GDM1 (cell line): Measurements from ENCODE around the gene DIS3.
"Not testable (repeated sequence)": the region's sequence is repeated elsewhere in the genome, so short reads cannot be mapped to it uniquely, and the experiment has no call there.

Source experiments
- DNase-seq: peaks from one replicate; lab custom pipeline; 2025; lab: John Stamatoyannopoulos, UW

The DIS3 gene

DNA sequence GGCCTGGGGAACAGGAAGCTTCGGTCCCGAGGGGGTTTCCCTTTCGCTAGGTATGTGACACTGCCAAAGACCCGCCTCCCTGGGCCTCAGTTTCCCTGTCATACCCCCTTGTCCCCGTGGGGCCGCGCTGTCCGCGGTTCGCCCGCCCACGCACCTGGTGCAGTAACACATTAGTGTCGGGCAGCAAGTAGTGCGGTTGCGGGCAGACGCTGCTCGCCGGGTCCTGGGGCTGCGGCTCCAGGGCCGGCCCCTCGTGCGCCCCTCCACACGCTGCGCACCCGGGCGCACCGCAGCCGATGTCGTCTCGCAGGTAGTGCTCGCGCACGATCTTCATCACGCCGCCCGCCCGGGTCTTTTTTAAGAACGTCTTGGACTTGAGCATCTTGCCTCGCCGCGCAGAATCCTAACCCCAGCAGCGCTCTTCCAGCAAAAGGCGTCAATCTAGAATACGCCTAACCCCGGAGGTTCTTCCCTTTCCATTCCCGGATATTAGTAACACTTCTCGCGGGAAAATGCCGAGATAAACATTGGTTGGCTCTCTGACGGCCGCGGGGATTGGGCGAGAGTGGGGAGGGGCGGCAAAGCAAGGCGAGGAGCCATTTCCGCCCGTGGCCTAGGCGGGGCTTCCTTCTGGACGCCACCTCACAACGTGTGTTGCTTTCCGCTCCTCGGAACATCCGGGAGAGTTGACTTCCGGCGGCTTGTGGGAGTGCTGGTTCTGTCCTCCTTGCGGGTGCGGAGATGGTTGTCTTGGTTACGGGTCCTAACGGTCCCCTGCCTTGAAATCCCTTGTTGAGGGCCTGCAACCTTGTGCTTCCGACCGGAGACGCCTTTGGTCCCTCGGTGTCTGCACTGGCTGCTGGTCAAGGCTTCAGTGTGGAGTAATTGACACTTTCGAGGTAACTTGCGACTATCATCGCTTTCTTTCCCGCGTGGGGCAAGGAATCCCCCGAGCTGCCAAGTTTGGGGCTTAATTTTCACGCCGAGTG lies at the start of gene DIS3, which contains the start of gene PIBF1:
TSS of gene DIS3 (minus strand) at position 450 of the 989 bp plus-strand sequence. CDS start at position 382, 68 bp downstream.
TSS of gene PIBF1 (plus strand) at position 683 of the 989 bp plus-strand sequence. CDS start 1,337 bp downstream, outside the sequence.
- DNase-seq, result peak; percentile 98

DNA sequence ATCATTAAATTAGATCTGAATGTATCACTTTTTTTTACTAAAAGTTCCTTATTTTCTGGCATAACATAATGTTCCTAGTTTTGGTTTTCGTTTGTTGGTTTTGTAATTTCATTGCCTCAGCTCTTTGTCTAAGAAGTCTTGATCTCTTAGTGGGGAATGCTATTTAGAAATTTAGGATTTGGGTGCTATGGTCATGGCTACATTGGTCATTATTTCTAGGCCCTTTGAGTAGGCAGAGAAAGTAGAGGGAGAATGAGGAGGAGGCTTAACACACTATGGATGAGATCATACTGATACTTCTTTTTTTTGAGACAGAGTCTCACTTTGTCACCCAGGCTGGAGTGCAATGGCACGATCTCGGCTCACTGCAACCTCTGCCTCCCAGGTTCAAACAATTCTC lies 42.0 kb upstream of the DIS3 start:
- no peak for DNase-seq

- DNase-seq, result no peak
Observed at GRCh38 chr13:72823081-72823480, 41.4 kb upstream of the DIS3 start.

GRCh38 chr13:72820898-72821279 lies 39.2 kb upstream of the DIS3 start:
- DNase-seq, result no peak

DNA sequence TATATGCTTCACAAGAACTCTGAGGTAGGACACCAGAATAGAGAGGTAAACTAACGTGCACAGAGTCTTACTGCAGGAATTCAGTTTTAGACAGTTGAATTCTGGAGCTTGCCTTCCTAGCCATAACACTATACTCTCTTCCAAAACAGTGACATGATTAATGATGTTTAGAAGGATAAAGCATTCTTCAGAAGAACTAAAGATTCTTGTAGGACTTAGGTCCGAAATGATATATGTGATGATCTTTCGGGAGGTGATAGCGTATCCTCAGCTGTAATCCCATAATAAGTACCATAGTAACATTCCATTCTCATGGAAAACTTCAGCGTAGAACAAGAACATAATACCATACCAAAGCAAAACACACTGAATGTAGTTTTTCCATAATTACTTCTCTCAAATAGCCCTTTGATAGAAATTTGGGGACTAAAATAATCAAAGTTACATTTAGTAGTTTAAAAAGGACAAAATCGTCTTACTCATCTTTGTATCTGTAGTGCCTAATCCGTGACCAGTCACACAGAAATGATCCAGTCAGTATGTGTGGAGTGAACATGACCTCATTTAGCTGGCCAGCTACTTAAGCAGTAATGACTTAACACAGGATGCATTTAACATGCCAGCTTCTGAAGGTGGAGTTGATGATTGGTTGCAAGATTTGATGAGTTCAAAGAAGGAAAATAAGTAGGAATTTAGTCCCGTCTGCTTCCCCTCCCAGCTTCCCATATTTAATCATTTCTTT lies 38.6 kb upstream of the DIS3 start:
- DNase-seq, result no peak

- DNase-seq, result no peak
Observed at GRCh38 chr13:72808917-72809500, 27.3 kb upstream of the DIS3 start.

GRCh38 chr13:72806514-72806913 lies 24.8 kb upstream of the DIS3 start:
- DNase-seq, result not testable (repeated sequence)

GRCh38 chr13:72805676-72806346 lies 24.1 kb upstream of the DIS3 start:
- no peak for DNase-seq

GRCh38 chr13:72804301-72804700 lies 22.6 kb upstream of the DIS3 start:
- no peak for DNase-seq

- no peak for DNase-seq
Observed at GRCh38 chr13:72798817-72799216, 17.1 kb upstream of the DIS3 start.

DNA sequence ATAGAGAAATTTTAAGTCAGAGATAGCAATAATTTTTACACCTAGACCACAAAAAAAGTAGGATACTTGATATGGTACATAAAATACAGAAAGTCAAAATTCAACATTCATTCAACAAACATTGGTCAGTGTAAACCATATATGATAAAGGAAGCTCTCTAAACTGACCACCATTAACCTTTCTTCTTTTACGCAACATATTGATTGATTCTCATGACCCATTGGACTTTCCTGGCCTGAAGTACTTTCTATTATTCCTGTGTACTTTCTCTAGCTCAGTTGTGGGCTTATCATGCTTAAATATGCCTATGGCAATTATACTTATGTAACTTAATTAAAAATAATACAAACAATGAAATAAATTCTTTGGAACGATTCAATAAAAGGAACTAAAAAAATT lies 10.9 kb upstream of the DIS3 start:
- DNase-seq, result no peak

DNA sequence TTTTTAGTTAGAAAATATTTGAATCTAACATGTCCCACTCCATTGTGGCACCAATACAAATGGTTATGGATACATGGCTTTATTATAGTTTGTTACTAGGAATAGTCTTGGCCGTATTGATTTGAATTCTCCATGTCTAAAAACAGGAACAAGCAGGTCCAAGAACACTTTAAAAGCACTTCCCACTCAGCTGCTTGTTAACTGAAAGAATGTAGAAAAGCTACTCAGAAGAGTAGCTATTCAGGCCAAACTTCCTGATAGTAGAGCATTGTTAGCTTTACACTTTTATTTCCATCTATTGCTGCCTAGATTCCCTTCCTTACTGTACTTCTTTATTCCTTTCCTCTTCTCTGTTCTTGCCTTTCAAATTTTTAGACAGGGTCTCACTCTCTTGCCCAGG lies 7.1 kb upstream of the DIS3 start:
- no peak for DNase-seq

GRCh38 chr13:72784679-72785078 lies 3.0 kb upstream of the DIS3 start:
- not testable (repeated sequence) for DNase-seq

GRCh38 chr13:72782717-72783116 lies 1.0 kb upstream of the DIS3 start:
- DNase-seq, result no peak

DNA sequence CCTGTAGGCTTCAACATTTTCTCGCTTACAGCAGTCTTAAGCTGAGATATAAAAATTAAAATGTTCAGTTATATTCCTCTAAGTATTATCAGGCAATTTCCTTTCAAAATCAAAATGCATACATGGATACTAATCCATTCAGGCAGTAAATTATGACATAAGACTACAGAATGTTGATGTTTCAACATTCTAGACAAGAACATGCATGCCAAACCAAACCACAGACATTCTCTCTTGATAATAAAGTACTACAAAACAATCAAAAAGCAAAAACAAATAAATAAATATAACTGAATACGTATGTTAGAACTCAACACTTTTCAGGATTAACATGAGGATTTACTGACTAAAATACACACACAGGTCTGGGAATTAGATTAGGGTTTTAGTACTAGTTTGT lies 7.7 kb downstream of the DIS3 start:
- no peak for DNase-seq

DNA sequence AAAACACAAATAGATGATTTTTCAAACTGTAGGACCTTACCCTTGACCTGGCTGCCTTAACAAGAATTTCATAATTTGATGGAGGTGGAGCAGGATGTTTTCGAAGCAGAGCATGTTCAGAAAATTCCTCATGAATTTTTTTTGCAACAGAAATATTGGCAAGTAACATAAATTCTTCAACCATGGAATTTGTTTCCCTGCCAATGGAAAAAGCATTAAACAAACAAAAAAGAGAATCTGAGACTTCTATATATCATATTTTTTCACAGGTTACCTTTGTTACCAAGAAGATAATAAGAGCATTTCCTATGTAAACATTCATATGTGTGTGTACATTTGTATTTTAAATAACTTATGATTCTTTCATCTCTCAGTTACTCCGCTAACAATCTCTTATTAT lies 18.3 kb downstream of the DIS3 start:
- DNase-seq, result no peak

- no peak for DNase-seq
Observed at GRCh38 chr13:72760189-72760588, 21.5 kb downstream of the DIS3 start.

- DNase-seq, result no peak
Observed at GRCh38 chr13:72757792-72758535, 23.7 kb downstream of the DIS3 start.

GRCh38 chr13:72754111-72754510 lies 27.6 kb downstream of the DIS3 start:
- no peak for DNase-seq

DNA sequence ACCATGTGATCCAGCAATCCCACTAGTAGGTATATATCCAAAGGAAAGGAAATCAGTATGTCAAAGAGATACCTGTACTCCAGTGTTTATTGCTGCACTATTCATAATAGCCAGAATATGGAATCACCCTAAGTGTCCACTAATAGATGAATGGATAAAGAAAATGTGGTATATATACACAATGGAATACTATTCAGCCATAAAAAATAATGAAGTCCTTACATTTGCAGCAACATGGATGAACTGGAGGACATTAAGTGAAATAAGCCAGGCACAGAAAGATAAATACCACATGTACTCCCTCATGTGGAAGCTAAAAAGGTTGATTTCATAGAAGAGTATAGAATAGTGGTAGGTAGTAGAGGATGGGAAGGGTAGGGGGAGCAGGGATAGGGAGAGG lies 30.5 kb downstream of the DIS3 start:
- DNase-seq, result no peak

DNA sequence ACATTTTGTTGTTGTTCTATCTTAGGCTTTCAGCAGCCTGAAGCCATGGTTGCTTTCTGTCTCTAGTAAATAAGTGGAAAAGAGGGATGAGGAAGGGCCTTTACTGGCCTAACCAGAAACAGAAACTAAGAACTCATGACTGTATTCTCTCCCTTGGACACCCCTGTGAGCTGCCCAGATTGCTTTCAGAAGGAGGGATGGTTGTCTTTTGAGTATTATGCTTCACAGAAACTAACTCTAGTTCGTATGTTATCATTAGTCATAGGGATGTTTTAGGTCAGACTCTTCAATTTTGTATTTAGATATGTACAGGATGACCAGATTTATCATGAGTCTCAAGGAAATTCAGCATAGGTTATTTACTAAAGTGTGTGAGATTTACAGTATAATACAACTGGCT lies 36.4 kb downstream of the DIS3 start:
- DNase-seq, result no peak
